Urinary bladder (tissue), 4 donors: ENCODE measurements around the gene GRIN2A. TPM values are rescaled to one million over a fixed set of nuclear protein-coding genes. Genes with fewer than 3 reads are reported as not detected.

Experiments used
- DNase-seq: peaks from one replicate; pipeline ENCODE4 v3.0.0-alpha.2; 2015; ENCODE audit errors: extremely low spot score
- H3K27ac ChIP-seq: one replicate; pipeline ENCODE4 v1.5.1; 2013; ENCODE audit warnings: low read depth, mild to moderate bottlenecking, moderate library complexity
- H3K36me3 ChIP-seq: one replicate; pipeline ENCODE4 v1.6.1; 2013; ENCODE audit warnings: mild to moderate bottlenecking, moderate library complexity; ENCODE audit not compliant: insufficient read depth
- H3K4me1 ChIP-seq: one replicate; pipeline ENCODE4 v1.6.1; 2013; ENCODE audit warnings: mild to moderate bottlenecking, moderate library complexity; ENCODE audit not compliant: insufficient read depth
- H3K4me3 ChIP-seq: one replicate; pipeline ENCODE4 v1.5.1; 2013; ENCODE audit warnings: low read depth, low read length
- WGBS: extraction: QIAGEN DNeasy Blood & Tissue Kit; methylation state at CpG from one replicate; pipeline ENCODE4 v1.1.7; 2013; 5-methylcytosine and 5-hydroxymethylcytosine counted together
- polyA plus RNA-seq: library from polyadenylated mRNA; stranded (reverse); fragments of 200-250 nt; gene quantifications from one replicate; pipeline ENCODE4 v1.2.3, GENCODE V29; 2013
- total RNA-seq: library from RNA; depleted of rRNA; stranded (reverse); fragments of >200 nt; gene quantifications from one replicate; pipeline ENCODE4 v1.2.3, GENCODE V29; 2014
- donor health status: healthy with polysubstance abuse.
- donor health status: healthy.

The GRIN2A gene
- total and polyA plus RNA-seq, 2 donors, result 0.06 to 0.21 TPM

DNA sequence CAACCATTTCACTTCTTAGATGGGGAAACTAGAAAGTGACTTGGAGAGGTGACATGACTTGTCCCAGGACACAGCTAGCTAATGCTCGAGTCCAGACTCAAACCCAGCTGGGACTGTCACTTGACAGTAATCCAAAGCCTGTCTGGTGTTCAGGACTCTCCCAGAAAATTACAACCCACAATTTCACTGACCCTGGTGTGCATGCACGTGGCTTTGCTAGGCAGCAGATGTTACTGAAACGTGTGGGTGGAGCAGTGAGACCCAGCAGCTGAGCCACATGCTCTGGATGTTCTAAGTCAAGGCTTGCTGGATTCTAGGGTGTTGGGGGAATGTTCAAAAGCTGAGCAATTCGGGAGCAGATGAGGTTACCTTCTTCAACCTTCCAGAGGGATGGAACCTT lies 364.6 kb downstream of the GRIN2A start:
- no peak overlapping the region for H3K4me3 ChIP-seq
- H3K36me3 ChIP-seq, result no peaks in the 10 kb centered on the region
- H3K27ac ChIP-seq, result no peak overlapping the region
- 37% methylated on average over 4 of the region's 4 CpGs for WGBS
- no peak for DNase-seq
- no peaks in the 10 kb centered on the region for H3K4me1 ChIP-seq

GRCh38 chr16:9816644-9817043 lies 365.6 kb downstream of the GRIN2A start:
- no peak for DNase-seq
- WGBS, result 50% methylated on average over 2 of the region's 2 CpGs

DNA sequence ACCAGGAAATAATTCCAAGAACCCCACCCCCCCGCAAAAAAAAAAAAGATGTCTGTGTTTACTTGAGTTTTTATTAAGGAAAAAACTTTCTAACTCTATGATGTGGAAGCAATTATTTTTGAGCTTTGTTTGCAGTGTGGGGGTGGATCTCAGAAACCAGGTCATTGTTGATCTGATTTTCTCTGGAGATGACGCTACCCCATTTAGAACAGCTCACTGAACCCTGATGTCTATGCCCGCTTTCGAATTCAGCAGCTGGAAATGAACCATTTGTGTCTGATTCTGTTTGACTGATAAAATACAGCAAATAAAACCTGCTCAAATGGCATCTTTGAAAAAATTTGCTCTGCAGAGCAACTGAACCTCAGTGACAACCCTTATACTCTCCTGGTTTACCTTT lies 368.6 kb downstream of the GRIN2A start:
- H3K36me3 ChIP-seq, result no peaks in the 10 kb centered on the region
- no peaks in the 10 kb centered on the region for H3K4me1 ChIP-seq
- 76% methylated on average over 4 of the region's 4 CpGs for WGBS
- H3K4me3 ChIP-seq, result no peak overlapping the region
- no peak for DNase-seq
- no peak overlapping the region for H3K27ac ChIP-seq

More at GRCh38 chr16:9816644-9817043, 365.6 kb downstream of the GRIN2A start:
- Histone ChIP-seq H3K4me1 (no peaks in the 10 kb centered on the region), H3K27ac (no peak overlapping the region), H3K4me3 (no peak overlapping the region), H3K36me3 (no peaks in the 10 kb centered on the region)

- no peak overlapping the region for H3K4me3 ChIP-seq
- no peak for DNase-seq
- WGBS, result 86% methylated on average over 5 of the region's 5 CpGs
- no peaks in the 10 kb centered on the region for H3K36me3 ChIP-seq
- H3K4me1 ChIP-seq, result no peaks in the 10 kb centered on the region
- no peak overlapping the region for H3K27ac ChIP-seq
Measured at GRCh38 chr16:9808210-9808609, 374.0 kb downstream of the GRIN2A start.

DNA sequence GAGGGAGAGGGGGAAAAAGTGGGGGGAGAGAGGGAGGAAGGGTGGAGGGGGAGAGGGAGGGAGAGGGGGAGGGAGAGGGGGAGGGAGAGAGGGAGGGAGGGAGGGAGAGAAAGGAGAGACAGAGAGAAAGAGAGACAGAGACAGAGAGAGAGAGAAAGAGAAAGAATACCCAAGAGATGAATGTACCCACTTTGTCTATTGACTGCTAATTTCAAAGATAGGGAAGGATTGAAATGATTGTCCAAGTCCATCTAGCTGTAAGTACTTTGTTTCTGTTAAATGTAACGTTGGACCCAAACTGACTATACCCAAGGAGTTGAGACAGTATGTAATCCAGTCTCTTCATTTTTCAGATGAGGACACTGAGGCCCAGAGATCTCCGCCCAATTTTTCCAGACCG lies 374.9 kb downstream of the GRIN2A start:
- no peaks in the 10 kb centered on the region for H3K36me3 ChIP-seq
- WGBS, result 86% methylated on average over 3 of the region's 3 CpGs
- H3K27ac ChIP-seq, result no peak overlapping the region
- H3K4me1 ChIP-seq, result no peaks in the 10 kb centered on the region
- no peak for DNase-seq
- no peak overlapping the region for H3K4me3 ChIP-seq

DNA sequence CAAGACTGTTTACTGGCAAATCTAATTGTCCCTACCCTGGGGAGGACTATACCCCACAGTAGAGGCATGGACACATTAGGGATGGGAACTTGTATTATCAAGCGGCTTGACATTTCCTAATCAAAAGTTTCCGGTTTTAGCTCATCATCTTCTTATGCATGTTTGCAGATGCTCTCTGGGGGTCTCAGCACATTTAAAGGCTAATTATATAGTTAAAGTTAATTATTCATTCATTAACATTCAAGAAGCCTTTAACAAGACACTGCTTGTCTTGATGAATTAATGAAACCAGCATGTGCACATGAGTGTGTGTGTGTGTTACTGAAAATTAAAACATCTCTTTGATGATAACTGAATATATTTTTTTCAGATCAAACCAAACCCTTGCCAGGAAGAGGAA lies 377.1 kb downstream of the GRIN2A start:
- Histone ChIP-seq H3K4me1 (no peaks in the 10 kb centered on the region), H3K36me3 (no peaks in the 10 kb centered on the region), H3K4me3 (no peak overlapping the region), H3K27ac (no peak overlapping the region)
- WGBS, result 95% methylated on average over 2 of the region's 2 CpGs
- DNase-seq, result no peak

GRCh38 chr16:9802160-9802559 lies 380.1 kb downstream of the GRIN2A start:
- DNase-seq, result no peak
- Histone ChIP-seq H3K36me3 (no peaks in the 10 kb centered on the region), H3K27ac (no peak overlapping the region), H3K4me1 (no peaks in the 10 kb centered on the region), H3K4me3 (no peak overlapping the region)
- 88% methylated on average over 1 of the region's 1 CpG for WGBS

DNA sequence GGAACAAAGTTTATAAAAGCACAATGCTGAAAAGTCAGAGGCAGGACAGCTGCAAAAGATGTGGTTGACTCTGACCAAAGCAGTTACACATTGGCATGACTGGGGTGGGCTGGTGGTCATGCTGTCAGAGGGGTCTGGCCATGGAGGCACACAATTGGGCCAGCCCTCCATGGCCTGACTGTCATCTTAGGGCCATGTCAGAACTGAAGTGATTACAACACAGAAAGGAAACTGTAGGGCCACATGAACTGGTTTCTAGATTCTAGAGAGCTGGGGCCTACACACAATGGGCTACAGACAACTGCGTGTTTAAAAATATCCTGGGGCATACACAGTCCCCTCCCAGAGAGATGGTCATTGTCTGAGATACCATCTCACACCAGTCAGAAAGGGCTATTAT lies 380.6 kb downstream of the GRIN2A start:
- no peak overlapping the region for H3K4me3 ChIP-seq
- no peaks in the 10 kb centered on the region for H3K4me1 ChIP-seq
- 89% methylated on average over 1 of the region's 1 CpG for WGBS
- H3K27ac ChIP-seq, result no peak overlapping the region
- H3K36me3 ChIP-seq, result no peaks in the 10 kb centered on the region
- DNase-seq, result no peak

GRCh38 chr16:9800186-9800738 lies 382.0 kb downstream of the GRIN2A start:
- no peak for DNase-seq
- no peaks in the 10 kb centered on the region for H3K4me1 ChIP-seq
- no peak overlapping the region for H3K27ac ChIP-seq
- 54% methylated on average over 6 of the region's 6 CpGs for WGBS
- H3K36me3 ChIP-seq, result no peaks in the 10 kb centered on the region
- no peak overlapping the region for H3K4me3 ChIP-seq

DNA sequence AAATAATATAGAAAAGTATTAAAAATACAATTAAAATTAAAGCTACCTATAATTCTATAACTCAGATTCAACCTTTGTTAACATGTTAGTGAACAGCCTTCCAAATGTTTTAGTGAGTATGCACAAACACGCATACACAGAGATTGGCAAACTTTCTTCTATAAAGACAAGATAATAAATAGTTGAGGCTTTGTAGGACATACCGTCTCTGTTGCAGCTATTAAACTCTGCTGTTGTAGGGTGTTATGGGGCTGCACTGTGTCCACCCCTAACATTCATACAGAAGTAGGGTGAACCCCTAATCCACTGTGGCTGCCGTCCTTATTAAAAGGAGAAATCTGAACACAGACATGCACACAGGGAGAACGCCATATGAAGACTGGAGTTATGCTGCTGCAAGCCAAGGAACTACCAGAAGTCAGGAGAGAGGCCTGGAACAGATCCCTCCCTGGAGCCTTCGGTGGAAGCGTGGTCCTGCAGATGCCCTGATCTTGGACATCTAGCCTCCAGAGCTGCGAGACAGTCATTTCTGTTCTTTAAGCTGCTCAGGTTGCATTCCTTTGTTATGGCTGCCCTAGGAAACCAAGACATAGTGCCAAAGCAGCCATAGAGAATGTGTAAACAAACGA lies 383.2 kb downstream of the GRIN2A start:
- DNase-seq, result no peak
- H3K36me3 ChIP-seq, result no peaks in the 10 kb centered on the region
- no peaks in the 10 kb centered on the region for H3K4me1 ChIP-seq
- H3K4me3 ChIP-seq, result no peak overlapping the region
- H3K27ac ChIP-seq, result no peak overlapping the region
- 66% methylated on average over 8 of the region's 8 CpGs for WGBS

DNA sequence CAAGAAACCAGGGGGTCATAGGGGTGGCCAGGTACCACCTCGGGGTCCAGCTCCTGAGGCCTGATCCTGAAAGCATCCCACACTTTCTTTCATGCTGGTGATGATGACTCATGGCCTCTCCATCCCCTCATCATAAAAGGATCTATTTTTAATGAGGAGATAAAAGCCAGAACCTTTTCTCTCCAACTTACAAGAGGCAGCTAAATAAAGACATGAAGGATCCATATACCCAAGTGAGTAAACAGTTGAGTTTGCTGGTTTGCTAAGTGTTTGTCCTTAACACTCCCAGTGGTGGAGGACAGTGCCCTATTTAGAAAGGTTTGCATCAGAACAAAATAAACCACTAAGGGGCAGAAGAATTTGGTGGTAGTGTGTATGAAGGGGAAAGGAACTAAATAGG lies 383.8 kb downstream of the GRIN2A start:
- no peak overlapping the region for H3K4me3 ChIP-seq
- H3K27ac ChIP-seq, result no peak overlapping the region
- no peaks in the 10 kb centered on the region for H3K4me1 ChIP-seq
- H3K36me3 ChIP-seq, result no peaks in the 10 kb centered on the region
- WGBS, result 67% methylated on average over 1 of the region's 1 CpG
- DNase-seq, result no peak

DNA sequence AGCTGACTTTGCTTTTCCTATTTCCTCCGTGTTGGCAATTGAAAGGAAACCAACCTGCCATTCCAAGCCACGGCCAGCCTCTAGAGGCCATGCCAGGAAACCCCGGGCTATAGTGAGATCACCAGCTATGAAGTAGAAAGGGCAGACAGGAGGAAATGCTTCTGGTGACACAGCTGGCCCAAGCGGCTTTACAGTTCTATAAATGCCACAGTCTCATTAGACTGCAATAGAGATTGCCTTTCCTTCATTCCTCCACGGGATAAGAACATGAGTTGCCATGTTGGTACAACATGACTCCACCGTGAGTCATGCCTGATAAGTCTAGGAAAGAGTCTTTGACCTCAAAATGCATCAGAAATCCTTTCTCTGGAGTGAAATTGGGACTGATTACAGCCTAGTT lies 384.9 kb downstream of the GRIN2A start:
- WGBS, result 26% methylated on average over 6 of the region's 6 CpGs
- Histone ChIP-seq H3K4me3 (no peak overlapping the region), H3K36me3 (no peaks in the 10 kb centered on the region), H3K27ac (no peak overlapping the region), H3K4me1 (no peaks in the 10 kb centered on the region)
- no peak for DNase-seq

GRCh38 chr16:9793623-9794022 lies 388.6 kb downstream of the GRIN2A start:
- Histone ChIP-seq H3K36me3 (peaks cover 1% of the 10 kb centered on the region), H3K4me3 (no peak overlapping the region), H3K4me1 (no peaks in the 10 kb centered on the region), H3K27ac (no peak overlapping the region)
- 84% methylated on average over 6 of the region's 6 CpGs for WGBS
- DNase-seq, result no peak

GRCh38 chr16:9791556-9791955 lies 390.7 kb downstream of the GRIN2A start:
- Histone ChIP-seq H3K36me3 (peaks cover 1% of the 10 kb centered on the region), H3K4me1 (no peaks in the 10 kb centered on the region), H3K27ac (no peak overlapping the region), H3K4me3 (no peak overlapping the region)
- 39% methylated on average over 4 of the region's 4 CpGs for WGBS
- DNase-seq, result no peak

GRCh38 chr16:9790199-9790598 lies 392.0 kb downstream of the GRIN2A start:
- no peak overlapping the region for H3K4me3 ChIP-seq
- H3K36me3 ChIP-seq, result peaks cover 1% of the 10 kb centered on the region
- WGBS, result 78% methylated on average over 2 of the region's 2 CpGs
- no peaks in the 10 kb centered on the region for H3K4me1 ChIP-seq
- no peak overlapping the region for H3K27ac ChIP-seq
- no peak for DNase-seq
